GM04504 (cell line): ENCODE results near the gene ANKIB1.
A peak's percentile ranks its signal among the peaks of the same experiment; 100 is the strongest.
"Not testable (repeated sequence)": the region's sequence is repeated elsewhere in the genome, so short reads cannot be mapped to it uniquely, and the experiment has no call there.

Experiments
- DNase-seq: peaks from one replicate; pipeline ENCODE4 v3.0.0-alpha.2; 2012; ENCODE audit warnings: low read depth

The ANKIB1 gene, protein sequence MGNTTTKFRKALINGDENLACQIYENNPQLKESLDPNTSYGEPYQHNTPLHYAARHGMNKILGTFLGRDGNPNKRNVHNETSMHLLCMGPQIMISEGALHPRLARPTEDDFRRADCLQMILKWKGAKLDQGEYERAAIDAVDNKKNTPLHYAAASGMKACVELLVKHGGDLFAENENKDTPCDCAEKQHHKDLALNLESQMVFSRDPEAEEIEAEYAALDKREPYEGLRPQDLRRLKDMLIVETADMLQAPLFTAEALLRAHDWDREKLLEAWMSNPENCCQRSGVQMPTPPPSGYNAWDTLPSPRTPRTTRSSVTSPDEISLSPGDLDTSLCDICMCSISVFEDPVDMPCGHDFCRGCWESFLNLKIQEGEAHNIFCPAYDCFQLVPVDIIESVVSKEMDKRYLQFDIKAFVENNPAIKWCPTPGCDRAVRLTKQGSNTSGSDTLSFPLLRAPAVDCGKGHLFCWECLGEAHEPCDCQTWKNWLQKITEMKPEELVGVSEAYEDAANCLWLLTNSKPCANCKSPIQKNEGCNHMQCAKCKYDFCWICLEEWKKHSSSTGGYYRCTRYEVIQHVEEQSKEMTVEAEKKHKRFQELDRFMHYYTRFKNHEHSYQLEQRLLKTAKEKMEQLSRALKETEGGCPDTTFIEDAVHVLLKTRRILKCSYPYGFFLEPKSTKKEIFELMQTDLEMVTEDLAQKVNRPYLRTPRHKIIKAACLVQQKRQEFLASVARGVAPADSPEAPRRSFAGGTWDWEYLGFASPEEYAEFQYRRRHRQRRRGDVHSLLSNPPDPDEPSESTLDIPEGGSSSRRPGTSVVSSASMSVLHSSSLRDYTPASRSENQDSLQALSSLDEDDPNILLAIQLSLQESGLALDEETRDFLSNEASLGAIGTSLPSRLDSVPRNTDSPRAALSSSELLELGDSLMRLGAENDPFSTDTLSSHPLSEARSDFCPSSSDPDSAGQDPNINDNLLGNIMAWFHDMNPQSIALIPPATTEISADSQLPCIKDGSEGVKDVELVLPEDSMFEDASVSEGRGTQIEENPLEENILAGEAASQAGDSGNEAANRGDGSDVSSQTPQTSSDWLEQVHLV

DNA sequence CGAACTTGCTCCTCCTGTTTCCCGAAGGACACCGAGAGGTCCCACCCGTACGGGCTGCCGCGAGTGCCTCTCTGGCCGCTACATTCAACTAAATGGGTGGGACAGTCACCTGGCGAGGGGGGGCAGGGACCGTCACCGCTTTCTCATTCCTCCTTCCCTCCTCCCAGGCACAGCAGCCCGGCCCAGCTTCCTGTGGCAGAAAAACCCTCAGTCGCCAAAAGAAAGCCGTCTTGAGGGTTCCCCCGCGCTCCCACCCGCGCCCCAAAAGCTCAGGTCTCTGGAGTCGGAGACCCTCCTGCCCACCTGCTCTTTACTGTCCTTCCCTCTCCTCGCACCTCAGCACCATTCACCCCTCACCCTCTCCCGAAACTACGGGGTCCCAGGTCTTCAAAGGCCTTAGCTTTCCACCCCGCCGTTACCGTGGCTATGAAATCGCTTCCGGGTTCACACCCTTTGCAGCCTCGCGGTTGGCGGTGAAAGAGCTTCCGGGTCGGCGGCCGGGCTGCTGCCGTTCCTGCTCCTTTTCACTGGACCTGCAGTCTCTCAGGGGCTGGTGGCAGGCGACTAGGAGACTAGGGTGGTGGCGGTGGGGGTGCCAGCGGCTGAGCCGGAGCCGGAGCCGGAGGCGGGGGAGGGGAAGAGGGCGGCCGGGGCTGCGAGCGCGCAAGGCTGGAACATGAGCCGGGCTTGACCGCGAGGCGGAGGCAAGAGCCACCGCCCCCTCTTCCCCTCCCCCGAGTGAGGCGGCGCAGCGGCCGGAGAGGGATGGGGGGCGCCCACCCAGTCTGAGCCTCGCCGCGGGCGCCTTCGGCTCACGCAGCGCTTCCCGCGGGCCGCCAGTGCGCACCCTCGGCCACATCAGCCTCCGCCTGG, at the start of gene ANKIB1, which contains the start of gene KRIT1:
ANKIB1 (plus strand) TSS at position 488 of the 873 bp plus-strand sequence. CDS start 49,005 bp downstream, outside the sequence.
KRIT1 (minus strand) TSS at position 428 of the 873 bp plus-strand sequence. CDS start 3,779 bp downstream, outside the sequence.
- DNase-seq, result peak; percentile 52

DNA sequence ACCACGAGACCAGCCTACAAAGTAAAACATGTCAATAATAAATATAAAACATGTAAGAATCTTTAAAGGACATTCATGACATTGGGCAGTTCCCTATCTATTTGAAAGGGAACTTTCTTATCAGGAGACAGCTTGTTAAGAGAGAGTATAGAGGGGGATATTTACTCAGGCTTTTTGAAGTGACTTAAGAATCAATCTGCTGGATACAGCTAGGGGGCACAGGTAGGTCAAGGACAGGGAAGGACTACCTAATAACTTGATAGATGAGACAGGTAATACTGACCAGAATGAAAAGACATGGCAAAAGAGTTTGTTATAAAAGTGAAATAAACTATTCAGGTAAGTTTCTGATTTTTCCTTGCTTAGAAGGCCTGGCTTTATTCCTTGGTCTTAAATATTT, 45.0 kb upstream of the ANKIB1 start:
- no peak for DNase-seq

DNA sequence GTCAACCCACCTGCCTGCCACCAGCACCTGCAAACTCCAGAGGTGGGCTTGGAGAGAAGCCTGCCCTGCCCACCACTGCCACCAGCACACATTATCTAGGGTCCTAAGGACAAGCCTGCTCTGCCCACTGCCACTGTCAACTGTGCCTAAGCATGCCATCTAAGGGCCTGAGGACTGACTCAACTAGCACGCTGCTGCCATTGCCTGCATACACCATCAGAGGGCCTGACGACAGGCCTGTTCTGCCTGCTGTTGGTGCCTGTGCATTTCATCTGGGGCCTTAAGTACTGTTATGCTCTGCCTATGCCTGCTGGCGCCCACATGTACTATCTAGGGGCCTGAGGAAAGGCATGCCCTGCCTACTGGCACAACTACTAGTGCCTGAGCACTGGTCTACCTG, 39.8 kb upstream of the ANKIB1 start:
- DNase-seq, result no peak

DNA sequence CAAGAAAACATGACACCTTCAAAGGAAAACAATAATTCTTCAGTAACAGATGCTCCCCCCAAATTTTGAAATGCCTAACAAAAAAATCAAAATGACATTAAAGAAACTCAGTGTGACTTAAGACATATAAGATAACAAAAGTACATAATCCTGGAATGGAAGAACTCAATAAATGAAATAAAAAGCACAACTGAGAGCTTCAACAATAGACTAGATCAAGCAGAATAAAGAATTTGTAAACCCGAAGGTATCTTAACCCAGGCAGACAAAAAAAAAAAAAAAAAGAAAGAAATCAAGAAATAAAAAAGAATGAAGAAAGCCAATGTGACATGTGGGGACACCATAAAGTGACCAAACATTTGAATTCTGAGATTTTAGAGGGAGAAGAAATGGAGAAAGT, 39.1 kb upstream of the ANKIB1 start:
- DNase-seq, result no peak

DNA sequence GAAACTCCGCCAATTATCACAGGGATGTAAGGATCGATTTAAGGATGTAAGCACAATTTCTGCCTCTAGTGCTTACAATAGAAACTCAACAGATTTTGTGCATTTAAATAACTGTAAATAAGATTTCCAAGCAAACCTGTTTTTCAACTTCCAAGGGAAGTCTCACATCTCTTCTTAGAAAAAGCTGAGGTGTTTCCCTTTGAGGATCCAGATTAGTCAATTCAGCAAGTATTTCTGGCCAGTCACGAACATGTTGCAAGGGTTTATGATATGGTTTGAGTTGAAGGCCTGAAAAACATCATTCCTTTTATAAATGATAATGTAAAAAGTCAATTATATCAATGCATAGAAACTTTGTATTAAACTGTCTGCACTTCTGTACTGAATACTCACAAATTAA, 24.0 kb upstream of the ANKIB1 start:
- no peak for DNase-seq

DNA sequence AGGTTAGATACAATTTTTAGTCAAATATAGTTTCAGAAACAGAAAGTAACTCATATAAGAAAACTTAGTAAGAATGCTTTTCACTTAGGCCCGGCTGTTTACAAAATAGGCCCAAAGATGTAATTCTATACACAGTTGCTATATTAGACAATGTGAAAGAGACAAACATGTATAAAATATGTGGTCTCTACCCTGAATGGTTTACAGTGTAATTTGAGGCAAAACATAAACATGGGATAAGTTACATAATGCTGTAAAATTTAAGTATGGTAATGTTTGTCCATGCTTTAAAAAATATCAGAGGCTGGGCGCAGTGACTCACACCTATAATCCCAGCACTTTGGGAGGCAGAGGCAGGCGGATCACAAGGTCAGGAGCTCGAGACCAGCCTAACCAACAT, 18.8 kb upstream of the ANKIB1 start:
- no peak for DNase-seq

DNA sequence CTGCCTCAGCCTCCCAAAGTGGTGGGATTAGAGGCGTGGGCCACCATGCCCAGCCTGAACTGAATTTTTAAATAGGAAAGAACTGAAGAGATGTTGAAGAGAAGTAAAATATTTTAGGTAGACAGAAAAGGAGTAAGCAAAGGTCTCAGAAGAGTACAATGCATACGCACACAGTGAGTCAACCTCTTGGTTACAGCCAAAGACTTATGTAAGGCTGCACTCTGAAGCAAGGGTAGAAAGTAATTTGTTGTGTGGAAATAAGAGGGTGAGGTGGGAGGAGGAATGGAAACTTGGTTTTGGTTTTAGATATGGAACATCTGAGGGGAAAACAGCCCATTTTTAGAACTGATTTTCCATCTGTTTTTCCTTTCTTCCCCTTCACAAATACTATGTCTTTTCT, 17.7 kb upstream of the ANKIB1 start:
- no peak for DNase-seq

DNA sequence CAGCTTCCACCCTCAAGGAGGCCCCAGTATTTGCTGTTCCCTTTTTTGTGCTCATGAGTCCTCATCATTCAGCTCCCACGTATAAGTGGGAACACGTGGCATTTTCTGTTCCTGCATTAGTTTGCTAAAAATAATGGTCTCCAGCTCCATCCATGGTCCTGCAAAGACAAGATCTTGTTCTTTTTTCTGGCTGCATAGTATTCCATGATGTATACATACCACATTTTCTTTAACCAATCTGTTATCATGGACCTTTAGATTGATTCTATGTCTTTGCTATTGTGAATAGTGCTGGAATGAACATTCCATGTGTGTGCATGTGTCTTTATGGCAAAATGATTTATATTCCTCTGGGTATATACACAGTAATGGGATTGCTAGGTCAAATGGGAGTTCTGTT, 17.0 kb upstream of the ANKIB1 start:
- DNase-seq, result no peak

DNA sequence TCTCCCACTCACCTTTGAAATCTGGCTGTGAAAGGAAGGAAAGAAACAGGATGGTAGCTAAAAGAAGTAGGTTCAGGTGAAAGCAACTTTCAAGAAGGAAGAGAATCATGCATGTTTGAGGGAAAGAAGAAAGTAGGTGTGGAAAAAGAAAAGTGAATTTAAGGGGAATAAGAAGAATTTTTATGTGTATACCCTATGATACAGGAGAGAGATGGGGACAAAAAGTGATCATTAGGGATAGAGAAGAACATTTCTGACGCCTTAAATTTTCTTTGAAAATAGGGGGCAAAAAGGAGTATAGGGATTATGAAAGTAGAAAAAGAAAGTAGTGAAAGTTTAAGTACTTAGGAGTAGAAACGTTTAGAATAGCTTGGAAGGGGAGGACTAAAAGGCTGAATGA, 15.2 kb upstream of the ANKIB1 start:
- DNase-seq, result no peak

DNA sequence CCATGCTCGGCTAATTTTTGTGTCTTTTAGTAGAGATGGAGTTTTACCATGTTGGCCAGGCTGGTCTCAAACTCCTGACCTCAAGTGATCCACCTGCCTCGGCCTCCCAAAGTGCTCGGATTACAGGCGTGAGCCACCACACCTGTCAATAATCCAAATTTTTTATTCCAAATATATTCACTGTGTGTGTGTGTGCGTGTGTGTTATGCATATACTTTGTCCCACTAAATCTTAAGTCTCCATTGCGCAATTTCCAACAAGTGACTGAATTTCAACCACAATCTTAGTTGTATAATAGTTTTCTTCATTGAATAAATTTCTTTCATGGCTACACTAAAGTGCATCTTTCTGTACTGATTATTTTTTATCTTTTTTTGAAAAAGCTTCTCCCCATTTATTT, 2.8 kb upstream of the ANKIB1 start:
- DNase-seq, result no peak

DNA sequence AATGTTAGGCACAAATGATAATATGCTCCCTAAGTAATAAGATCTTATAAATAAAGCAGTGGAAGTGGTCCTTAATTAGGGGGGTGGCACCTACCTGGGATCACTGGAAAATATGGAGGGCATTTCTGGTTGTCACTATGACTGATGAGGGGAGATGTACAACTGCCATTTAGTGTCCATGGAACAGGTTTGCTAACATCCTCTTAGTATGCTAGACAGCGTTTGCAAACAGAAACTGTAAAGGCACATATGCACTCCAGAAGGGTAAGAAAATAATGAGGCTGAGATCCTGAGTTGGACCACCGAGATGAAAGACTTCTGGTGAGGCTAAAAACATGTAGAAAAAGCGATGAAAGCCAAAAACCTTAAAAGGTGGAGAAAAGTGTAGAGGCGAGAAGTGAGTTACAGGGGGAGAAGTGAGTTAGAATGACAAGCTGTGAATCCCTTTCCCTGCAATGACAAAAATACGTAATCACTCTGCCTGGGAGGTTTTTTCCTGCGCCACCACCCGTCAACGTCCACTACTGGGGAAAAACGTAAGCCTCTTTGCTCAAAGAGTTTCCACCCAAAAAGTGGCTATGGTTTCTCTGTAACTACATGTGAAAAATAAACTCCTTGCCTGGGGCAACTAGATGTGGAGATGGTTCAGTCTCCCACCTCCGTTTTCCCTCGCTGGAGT, 827 bp upstream of the ANKIB1 start:
- no peak for DNase-seq

DNA sequence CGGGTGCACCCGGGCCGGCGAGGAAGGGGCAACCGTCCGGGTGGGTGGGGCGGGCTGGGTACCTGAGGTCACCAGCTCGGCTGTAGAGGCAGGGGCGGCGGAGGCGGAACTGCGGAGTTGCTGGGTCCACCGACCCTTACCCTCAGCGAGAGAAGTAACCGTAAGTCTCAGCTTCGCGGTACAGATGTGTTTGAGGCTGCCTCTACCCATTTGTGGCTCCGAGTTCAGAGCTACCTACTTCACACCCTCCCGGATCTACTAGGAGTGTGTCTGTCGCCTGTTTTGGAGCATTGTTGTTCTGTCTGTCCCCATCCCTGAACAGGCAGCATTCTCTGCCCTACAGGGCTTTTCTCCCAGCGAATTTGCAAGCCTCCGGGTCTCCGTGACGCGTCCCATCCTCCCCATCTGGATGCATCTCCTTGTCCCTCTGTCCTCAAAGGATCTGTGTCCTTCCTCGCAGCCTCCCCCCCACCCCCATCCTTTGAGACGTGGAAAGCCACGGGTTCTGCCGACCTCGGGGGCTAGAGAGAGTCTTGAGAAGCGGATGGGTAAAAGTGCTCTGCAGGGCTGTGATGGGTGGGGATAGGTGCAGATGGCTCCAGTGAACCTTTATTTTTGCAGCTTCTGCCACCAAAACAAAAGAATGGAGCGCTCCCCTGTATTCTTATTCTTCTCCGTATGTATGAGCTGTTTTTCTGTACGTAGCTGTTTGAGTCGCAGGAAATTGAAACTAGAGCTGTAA, 757 bp downstream of the ANKIB1 start:
- DNase-seq, result no peak

DNA sequence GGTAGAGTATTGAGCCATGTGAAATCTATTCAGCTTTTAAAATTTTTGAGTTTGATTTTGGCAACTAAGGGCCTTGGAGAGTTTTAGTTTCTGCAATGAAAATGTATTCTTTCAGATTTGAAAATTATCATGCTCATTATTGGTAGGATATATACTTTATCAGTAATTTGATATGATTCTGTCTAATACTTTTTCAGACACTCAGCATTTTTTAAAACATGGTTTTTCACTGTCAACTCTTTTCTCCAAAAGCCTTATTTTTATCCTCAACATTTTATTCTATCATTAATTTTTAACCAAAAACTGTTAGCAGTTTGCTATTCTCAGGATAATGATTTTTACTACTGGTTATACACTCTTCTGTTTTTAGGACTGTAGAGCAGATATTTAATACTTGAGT, 4.8 kb downstream of the ANKIB1 start:
- no peak for DNase-seq

DNA sequence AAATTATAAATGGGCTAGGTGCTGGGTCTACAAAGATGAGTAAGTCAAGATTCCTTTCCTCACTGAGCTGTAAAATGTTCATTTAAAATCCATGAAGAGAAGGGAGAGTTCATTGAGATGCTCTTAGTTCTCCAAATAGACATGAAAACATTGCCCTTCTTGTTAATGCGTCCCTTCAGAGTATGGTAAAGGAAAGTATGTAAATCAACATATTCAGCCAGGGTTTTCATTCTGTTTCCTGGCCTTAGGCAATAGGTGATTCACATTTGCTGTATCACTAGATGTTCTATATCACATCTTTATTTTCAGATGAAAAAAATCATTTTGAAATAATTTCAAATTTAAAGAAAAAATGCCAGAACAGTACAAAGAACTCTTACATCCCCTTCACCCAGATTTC, 5.4 kb downstream of the ANKIB1 start:
- DNase-seq, result no peak

DNA sequence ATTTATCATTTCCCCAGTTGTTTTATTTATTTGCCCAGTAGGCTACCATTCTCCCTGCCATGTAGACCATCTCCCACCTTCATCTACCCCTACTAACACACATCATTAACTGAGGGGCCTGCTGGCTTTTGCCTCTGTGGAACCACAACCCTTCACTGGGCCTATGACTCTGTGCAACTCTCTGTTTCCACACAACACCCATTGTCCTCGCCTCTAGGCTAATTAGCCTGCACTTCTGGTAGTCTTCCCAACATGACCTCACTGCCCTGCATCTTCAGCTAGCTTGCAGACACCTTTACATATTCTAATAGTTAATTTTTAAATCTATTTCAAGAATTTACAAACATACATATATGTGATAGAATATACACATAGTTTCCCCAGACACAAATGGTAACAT, 7.5 kb downstream of the ANKIB1 start:
- DNase-seq, result no peak

DNA sequence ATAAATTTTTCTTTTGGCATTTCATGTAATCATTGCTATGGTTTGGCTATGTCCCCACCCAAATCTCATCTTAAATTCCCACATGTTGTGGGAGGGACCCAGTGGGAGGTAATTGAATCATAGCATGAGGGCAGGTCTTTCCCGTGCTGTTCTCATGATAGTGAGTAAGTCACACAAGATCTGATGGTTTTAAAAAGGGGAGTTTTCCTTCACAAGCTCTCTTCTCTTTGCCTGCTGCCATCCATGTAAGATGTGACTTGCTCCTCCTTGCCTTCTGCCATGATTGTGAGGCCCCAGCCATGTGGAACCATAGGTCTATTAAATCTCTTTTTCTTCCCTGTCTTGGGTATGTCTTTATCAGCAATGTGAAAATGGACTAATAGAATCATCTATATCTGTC, 9.0 kb downstream of the ANKIB1 start:
- not testable (repeated sequence) for DNase-seq

DNA sequence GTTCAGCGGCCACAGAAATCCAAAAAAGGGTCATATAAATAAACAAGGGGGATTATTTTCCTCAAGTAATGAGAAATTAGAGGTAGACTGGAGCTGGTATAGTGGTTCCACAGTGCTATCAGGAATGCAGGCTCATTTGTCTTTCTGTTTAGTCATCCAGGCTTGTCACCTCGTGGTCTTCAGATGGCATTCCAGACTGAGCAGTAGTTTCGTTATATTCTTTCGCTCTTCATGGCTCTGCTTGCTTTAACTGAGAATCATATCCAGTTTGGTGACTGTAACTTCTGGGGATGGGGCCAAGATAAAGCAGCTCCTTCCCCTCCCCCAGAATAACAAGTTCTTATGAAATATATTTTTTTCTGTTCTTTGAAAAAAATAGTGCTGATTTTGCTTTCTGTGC, 9.5 kb downstream of the ANKIB1 start:
- DNase-seq, result peak; percentile 76

DNA sequence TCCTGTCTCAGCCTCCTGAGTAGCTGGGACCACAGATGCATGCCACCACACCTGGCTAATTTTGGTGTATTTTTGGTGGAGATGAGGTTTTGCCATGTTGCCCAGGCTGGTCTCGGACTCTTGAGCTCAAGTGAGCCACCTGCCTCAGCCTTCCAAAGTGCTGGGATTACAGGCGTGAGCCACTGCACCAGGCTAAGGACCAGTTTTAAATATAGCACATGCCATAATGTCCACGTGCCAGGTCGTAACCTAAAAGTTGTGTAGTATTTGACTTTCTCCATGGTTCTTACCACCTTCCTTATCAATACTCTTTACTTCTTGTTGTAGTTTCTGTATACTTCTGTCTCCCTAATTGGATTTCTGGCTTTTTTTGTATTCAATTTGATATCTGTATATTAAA, 13.3 kb downstream of the ANKIB1 start:
- no peak for DNase-seq

DNA sequence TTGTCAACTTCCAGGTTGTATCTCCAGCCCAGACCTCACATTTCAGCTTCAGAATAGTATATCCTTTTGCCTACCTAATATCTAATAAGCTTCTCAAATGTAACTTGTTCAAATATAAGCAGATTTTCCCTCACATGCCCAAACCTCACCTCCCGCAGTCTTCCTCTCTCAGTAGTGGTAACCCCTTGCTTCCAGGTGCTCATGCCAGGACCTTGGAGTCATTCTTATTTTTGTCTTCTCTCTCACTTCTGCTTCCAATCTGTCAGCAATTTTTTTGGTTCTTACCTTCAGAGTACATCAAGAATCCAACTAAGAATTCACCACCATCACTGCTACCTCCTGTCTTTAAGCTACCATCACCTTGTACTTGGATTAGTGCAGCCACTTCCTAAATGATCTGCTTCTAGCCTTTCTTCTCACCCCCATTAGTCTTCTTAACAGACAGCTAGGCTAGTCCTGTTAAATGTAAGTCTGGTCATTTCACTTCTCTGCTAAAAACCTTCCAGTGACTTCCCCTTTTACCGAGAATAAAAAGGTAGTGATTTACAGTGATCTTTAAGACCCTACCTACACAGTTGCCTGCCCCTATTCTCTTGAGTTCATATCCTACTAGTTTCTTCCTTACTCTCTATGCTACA, 14.0 kb downstream of the ANKIB1 start:
- no peak for DNase-seq

DNA sequence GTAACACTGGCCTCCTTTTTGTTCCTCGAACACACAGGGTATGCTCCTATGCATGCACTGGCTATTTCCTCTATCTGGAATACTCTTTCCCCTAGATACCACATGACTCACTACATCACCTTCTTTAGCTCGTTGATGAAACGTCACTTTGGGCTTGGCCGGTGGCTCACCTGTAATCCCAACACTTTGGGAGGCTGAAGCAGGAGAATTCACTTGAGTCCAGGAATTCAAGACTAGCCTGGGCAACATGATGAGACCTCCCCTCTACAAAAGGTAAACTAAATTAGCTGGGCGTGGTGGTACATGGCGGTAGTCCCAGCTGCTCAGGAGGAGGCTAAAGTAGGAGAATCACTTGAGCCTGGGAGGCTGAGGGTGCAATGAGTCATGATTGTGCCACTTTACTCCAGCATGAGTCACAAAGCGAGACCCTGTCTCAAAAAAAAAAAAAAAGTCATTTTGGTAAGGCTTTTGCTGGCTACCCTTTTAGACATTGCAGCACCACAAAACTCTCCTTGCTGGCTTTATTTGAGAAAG, 14.5 kb downstream of the ANKIB1 start:
- no peak for DNase-seq
